Stromal cell of bone marrow (primary cell): ENCODE measurements around the gene MIDN.

ENCODE experiments used
- DNase-seq: peaks from one replicate; pipeline ENCODE4 v3.0.0-alpha.2; 2012; ENCODE audit warnings: low read depth

Gene MIDN

DNA sequence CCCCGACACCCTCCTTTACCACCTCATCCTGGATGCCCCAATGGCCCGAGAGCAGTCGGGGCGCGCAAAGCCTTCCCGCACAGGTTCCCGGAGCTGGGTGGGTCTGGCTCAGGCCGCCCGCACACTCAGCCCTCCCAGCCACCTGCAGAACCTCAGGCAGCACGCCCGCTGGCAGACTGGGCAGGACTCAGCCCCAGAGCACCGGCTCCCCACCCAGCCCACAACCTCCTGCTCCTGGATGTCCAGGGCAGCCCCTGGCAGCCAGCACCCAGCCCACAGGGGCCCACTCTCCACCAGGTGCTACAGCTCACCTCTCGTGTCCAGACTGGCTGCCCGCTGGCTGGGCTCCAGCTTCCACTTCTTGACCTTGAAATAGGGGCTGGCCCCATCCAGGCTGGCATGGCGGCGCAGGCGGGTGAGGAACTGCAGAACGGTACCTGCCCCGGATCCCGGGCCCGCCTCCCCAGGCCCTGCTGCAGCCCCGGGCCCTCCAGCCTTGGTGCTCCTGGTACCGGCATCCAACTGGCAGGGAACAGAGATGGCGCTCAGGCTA, 15.2 kb upstream of the MIDN start:
- no peak for DNase-seq

DNA sequence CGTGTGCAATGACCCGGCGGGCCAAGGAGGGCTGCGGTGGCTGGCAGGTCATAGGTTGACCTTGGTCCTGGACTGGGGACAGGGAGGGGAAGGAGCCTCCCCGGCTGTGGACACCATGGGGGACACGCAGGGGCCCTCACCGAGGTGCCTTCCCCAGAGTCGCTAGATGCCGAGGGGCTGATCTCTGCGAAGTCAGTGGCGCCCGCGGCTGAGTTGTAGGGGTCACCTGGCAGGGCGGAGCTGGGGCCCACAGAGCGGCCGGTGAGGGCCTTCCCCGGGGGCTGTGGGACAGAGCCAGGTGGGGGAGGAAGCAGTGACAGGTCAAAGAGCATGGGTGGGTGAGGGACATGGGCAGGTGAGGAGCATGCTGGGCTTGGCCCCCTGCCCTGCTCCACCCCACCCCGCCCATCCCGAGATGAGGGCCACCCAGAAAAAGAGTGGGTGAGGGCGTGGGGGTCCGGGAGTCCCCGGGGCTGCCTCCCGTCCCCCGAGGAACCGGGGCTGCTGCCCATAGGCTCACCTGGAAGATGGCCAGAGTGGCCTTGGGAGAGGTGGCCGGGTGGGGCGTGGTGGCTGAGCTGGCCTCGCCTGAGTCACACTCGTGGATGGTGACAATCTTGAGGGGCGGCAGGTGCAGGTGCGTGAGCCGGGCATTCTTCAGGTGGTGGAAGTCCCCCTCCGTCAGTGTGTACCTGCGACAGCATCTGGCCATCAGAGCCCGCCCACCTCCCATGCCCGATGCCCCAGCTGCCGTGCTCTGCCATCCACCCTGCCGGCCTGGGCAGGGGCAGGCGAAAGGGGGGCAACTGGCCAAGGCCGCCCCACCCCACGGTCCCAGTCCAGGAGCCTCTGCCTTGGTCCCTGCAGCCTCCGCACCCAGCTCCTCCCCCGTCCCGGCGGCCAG, 14.1 kb upstream of the MIDN start:
- no peak for DNase-seq

DNA sequence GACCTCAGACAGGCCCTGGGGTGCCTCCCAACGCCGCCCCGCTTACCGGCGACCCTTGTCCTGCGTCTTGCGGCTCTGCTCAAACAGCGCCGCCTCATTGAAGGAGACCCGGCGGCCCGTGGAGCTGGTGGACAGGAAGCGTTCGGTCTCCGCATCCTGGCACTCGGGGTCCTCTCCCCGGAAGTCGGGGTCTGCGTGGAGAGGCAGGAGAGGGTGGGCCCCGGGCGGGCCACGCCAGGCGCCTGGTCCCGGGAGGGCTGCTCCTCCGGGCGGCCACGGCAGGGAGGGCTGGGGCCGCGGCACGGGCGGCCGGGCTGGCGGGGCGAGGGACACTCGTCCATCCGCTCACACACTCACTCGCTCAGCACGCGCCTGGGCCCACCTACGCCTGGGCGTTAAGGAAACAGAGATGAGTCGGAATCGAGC, 13.4 kb upstream of the MIDN start:
- no peak for DNase-seq

DNA sequence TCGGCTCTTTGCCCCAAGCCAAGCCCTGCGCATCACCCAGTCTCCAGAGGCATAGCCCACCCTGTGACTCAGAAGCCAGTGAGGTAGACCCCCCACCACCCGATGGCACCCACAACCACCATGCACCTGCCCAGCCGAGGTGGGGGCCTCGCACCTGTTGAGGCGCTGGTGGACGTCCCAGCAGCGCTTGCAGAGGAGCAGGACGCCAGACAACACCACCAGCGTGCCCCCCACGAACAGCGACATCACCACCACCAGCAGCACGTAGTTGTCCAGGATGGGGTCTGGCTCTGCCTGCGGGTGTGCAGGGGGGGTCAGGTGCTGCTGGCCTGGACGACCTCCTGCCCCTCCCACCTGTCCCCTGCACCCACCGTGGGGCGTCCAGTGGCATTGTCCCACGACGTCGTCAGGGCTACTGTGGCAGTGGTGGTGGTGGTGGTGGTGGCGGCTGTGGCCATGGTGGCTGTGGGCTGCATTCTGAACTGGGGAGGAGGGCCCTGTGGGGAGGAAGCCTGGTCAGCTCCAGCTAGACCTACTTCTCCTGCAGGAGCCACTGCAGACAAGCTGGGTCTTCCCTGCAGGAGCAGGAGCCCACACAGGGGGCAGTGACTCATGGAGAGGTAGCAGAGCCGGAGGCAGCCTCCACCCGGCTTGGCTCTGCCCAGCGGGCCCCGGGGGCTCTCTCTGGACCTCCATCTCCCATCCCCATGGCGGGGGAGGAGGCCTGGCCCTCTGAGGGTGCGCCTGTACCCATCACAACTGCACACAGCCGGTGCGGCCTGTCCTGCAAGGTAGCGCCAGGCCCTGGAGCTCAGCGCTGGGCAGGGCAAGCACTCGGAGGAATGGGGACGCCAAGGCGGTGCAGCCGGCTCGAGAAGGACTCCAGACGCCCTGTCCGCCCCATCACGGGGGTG, 12.5 kb upstream of the MIDN start:
- no peak for DNase-seq

DNA sequence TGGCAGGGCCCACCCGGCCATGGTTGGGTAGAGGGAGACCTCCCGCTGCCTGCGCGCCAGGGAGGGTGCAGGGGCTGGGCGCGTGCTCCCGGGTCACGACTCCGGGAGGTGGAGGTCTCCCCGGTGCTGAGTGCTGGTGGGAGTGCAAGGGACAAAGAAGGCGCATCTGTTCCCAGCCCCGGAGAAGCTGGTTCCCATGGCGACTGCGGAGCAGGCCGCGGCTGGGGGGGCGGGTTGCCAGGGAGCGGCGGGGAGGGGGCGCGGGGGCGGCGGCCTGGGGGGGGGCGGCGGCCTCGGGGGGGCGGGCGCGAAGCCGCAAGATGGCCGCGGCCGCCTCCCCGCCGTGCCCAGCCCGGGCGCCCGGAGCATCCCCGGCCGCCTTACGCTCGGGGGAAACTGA, 11.8 kb upstream of the MIDN start:
- DNase-seq, result no peak

DNA sequence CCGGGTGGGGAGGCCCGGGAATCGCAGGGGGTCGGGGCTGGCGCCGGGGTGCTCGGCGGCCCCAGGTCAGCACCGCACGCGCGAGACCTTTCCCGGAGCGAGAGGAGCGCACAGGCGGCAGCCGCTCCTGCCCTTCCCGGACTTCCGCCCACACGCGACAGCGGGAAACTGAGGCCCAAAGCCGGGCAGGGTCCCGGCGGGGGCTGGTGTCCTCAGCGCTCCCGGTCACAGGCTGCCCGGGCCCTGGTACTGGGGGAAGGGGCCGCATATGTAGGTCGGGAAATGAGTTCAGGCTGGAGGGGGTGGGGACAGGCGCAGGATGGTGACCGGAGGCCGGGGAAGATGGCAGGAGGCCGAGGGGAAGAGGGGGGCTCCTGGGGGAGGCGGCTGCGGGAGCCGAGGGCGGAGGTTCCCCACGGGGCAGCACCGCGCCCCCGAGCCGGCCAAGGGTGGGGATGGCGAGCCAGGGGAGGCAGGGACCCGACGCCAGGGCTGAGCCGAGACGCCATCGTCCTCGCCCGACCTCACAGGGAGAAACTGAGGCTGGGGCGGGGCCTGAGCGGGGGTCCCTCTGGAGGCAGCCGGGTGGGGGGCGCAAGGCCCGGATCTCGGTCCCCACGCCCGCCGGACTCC, 11.2 kb upstream of the MIDN start:
- no peak for DNase-seq

DNA sequence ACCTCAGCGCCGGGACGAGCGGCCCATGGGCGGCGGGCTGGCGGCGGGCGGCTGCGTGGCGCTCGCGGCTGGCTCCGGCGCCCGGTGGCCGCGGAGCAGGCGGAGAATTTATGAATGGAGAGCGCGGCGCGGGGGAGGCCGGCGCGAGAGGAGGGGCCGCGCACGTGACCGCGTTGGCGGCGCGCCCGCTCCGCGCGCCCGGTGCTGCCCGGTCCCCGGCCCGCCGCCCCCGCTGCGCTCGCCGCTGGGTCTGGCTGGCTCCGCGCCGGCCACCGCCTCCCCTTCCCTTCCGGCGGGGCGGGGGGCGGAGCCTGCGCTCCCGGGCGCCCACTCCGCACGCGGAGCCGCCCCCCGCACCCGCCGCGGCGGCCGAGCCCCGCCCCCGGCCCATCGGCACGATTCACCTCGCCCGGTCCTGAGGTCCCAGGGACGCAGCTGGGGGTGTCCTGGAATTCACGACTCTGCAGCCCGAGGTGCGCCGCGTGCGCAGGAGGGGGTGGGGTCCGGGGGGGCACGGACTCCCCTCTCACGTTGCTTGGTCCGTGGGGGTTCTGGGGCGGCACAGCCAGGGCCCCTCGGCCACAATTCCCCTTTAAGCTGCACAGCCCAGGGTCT, 10.5 kb upstream of the MIDN start, which contains the start of gene CBARP:
CBARP (minus strand) TSS at position 252 of the 615 bp plus-strand sequence. CDS start 1,905 bp downstream, outside the sequence.
- DNase-seq, result no peak

DNA sequence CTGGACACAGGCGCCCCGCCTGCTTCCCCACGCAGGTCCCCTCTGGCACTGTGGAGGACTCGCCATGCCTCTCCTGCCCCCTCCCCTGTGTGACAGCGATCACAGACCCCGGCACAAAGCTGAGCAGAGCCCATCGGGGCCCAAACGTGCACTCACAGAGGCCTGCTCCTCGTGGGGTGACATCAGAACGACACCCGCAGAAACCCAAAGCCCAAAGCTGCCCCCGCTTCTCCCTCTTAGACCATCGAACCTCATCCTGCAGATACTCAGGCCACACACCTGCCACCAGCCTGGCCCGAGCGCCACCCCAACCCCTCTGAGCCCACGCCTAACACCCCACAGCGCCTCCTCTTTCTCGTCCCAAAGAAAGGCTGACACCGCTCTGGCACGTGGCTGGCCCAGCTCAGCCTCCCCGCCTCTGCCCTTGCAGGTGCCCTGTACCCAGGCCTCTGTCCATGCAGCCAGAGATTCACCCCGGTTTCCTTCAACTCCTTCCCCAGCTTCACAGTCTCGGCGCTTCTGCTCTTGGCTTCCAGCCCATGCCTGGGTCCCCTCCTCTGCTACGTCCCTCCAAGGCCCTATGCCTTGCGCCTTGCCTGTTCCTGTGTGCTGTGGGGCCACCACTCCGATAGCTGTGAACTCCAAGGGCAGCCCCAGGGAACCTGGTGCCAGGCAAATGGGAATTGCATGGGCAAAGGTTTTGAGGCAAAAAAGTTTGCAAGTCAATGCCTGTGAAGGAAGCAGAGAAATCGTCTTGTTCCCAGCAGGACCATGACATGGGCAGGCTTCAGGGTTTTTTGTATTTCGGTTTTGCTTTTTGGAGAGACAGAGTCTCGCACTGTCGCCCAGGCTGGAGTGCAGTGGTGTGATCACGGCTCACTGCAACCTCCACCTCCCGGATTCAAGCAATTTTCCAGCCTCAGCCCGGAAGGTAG, 9.7 kb upstream of the MIDN start:
- DNase-seq, result no peak

DNA sequence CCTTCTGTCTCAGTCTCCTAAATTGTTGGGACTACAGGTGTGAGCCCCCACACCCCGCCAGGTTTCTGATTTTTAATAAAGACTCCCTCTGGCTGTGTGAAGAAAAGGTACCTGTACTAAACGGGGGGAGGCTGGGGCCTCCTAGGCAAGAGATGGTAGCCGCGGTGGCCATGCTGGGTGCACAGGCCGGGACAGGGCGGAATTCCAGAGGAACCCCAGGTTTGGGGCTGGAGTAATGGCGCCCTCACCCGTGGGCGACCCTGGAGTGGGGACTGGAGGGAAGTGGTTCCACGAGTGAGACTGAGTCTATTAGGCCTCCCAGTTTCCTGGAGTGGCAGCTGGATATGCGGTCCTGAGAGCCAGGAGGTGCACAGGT, 9.0 kb upstream of the MIDN start:
- DNase-seq, result no peak

DNA sequence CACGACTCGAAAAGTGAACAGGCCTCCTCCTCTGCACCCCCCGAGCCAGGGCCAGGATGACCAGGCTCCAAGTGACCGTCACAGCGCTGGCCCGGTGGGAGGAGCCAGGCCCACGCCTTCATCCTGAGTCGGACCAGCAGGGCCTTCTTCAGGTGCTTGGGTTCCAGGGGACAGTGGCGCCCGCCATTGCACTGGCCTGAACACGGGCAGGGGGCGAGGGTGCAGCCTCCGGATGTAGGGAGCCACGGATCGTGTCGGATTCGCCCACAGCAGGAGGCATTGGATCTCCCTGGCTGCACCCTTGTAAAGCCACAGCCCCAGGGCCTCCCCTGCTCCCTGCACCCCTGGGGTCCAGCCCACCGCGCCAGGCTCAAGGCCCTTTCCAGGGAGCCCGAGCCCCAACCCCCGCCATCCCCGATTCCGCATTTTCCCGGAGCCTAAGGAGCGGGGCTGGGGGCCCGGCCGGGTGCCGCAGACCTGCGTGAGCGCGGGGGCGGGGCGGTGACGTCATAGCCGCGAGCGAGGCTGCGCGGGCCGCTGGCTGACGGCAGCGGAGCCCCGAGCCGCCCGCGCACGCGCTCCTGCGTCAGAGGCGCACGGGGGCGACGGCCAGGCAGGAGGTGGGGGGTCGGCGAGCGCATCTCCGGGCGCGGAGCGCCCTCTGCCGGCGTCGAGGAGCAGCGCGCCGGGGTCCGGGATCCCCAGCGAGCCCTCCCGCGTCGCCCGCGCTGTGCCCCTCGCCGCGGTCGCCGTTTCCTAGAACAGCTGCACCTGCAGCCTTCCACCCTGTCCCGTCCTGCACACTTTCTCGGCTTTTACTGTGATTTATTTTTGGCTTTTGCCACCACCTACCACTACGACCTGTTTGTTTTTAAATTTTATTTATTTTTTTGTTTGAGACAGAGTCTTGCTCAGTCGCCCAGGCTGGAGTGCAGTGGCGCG, 8.3 kb upstream of the MIDN start:
- peak; percentile 78 for DNase-seq

DNA sequence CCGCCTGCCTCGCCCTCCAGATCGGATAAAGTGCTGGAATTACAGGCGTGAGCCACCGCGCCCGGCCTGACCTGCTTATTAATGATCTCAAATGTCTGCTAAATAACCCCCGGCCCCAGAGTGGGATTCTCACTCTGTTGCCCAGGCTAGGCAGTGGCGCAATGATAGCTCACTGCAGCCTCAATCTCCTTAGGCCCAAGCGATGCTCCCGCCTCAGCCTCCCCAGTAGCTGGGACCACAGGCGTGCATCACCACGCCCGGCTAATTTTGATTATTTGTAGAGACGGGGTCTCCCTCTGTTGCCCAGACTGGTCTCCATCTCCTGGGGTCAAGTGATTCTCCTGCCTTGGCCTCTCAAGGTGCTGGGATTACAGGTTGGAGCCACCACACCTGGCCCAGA, 7.5 kb upstream of the MIDN start:
- DNase-seq, result no peak

DNA sequence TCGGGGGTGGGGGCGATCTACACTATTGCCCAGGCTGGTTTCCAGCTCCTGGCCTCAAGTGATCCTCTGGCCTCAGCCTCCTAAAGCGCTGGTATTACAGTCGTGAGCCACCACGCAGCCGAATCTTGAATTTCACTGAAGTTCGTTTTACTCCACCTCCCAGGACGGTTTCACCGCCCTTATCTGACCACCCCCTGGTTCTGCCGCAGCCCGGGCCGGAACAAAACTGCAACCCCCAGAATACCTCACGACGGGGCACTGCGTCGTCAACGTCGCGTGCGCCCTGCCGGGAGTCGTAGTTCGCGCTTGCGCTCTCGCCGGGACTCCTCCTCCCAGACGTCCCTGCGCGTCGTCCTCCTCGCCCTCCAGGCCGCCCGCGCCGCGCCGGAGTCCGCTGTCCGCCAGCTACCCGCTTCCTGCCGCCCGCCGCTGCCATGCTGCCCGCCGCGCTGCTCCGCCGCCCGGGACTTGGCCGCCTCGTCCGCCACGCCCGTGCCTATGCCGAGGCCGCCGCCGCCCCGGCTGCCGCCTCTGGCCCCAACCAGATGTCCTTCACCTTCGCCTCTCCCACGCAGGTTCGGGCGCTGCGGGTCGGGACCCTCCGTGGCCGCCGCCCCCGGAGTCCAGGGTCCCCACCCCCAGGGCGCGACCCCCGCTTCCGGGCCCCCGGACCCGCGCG, 6.8 kb upstream of the MIDN start, which contains the start of gene ATP5F1D:
ATP5F1D (plus strand) TSS at position 335 of the 679 bp plus-strand sequence; CDS start at position 435, 100 bp downstream.
- DNase-seq, result peak; percentile 87

DNA sequence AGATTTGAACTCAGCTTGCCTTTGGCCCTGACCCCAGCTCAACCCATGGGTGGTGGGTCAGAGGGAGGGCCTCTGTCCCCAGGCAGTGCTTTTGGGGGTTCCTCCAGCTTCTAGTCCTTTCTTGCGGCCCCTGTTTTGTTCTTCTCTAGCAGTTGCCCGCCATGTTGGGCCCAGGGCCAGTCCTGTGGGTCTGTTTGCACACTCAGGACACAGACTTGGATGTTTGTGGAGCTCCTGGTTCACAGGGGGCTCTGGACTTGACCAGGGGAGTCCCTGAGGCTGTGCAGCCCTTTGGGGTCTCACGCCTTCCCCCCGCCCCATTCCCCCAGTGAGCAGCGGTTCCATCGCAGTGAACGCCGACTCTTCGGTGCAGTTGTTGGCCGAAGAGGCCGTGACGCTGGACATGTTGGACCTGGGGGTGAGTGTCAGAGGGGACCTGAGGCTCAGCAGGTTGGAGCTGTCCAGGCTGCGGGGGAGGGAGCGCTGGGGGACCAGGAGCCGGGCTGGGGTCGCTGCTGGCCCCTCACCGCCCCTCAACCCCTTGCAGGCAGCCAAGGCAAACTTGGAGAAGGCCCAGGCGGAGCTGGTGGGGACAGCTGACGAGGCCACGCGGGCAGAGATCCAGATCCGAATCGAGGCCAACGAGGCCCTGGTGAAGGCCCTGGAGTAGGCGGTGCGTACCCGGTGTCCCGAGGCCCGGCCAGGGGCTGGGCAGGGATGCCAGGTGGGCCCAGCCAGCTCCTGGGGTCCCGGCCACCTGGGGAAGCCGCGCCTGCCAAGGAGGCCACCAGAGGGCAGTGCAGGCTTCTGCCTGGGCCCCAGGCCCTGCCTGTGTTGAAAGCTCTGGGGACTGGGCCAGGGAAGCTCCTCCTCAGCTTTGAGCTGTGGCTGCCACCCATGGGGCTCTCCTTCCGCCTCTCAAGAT, 4.4 kb upstream of the MIDN start:
- no peak for DNase-seq

DNA sequence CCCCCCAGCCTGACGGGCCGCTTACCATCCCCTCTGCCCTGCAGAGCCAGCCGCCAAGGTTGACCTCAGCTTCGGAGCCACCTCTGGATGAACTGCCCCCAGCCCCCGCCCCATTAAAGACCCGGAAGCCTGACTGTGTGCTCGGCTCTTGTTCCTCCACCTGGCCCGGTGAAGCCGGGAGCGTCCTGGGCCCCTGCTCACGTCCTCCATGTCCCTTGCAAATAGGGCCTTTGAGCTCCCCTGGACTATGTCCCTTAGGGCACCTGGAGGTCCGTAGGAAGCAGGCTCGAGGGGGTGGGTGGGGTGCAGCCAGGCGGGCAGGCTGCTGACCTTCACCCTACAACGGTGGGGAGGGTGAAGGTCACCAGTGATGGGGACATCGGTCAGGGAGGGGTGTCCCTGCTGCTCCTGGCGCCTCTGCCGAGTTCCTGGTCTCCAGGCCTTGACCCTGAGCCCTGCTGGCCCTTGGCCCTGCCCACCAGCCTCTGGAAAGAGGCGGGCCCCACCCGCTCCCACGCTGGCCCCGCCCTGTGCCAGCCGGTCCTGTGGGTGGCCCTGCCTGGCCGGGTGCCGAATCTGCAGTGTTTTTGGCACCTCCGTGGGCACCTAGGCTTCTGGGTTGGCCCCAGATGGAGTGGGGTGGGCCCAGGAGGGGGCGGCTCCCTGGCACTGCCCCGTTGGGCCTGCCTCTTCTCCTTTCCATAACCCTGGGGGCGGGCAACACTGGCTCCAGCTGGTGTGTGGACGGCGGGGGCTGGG, 3.5 kb upstream of the MIDN start:
- DNase-seq, result no peak

DNA sequence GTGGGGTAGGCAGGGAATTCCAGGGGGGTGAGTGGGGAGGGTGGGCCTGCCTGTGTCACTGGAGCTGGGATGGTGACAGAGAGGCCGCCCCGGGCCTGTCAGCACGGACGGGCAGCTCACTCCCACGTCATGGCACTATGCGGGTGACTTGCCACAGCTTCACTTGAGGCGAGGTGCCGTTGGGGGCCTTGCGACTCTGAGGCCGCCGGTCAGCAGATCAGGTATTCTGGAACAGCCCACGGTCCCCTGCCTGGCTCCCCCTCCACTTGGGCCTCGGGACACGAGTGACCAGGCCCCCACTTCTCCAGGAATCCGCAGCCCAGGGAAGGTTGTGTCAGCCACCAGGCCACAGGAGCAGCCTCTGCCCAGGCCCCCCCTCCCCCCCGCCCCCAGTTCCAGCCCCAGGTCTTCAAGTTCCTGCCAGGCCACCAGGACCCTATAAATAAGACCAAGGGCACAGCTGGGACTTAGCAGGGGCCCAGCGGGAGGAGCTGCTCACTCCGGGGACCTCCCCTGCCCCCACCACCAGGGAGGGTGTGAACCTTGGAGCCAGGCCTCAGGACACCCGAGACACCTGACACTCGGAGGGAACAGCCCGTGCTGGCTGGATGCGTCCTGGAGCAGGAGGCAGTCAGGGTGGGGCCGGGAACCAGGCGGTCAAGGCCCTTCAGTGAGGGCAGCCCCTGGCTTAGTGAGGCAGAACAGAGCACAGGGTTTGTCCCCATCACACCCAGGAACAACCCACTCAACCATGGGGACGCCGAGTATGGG, 2.7 kb upstream of the MIDN start:
- no peak for DNase-seq
